Measurements from ENCODE around the gene ELOVL2. TPM values are rescaled to one million over a fixed set of nuclear protein-coding genes. Genes with fewer than 3 reads are reported as not detected.
"Not testable (repeated sequence)": the region's sequence is repeated elsewhere in the genome, so short reads cannot be mapped to it uniquely, and the experiment has no call there.

ELOVL2 gene
- total RNA-seq, 6 donors from 2014 or later = 0.10 to 0.54 (median 0.31) TPM; not detected in 3

DNA sequence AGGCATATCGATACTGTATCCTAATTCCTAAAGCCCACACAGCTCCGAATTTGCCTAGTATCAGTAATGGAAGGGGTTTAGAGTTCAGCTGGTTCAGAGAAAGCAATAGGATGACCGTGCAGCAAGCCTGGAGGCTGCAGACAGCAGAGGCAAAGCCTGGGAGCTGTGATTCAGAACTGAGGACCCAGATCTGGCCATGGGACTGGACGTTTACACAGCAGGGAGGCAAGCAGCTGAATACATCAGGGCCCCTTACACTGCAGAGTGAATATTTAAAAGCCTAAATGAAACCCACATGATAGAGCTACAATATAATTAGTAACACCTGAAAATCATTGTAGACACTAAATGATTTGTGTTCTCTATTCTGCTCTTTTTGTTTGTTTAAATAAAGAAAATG lies 38.0 kb downstream of the ELOVL2 start:
- WGBS, 2 donors = 71 to 76% methylated on average over 4 of the region's 4 CpGs

DNA sequence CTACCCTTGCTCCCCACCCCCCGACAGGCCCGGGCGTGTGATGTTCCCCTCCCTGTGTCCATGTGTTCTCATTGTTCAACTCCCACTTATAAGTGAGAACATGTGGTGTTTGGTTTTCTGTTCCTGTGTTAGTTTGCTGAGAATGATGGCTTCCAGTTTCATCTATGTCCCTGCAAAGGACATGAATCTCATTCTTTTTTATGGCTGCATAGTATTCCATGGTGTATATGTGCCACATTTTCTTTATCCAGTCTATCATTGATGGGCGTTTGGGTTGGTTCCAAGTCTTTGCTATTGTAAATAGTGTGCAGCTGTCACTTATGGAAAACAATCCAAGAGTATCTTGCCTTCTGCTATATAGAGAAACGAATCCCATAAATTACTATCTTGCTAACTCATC lies 40.8 kb downstream of the ELOVL2 start:
- not testable (repeated sequence) for H3K9me3 ChIP-seq; ATAC-seq (ENCODE audit: low FRiP score in 2 of 2); DNase-seq; H3K36me3 ChIP-seq; H3K4me3 ChIP-seq; H3K4me1 ChIP-seq; H3K27ac ChIP-seq; H3K27me3 ChIP-seq
- WGBS, 2 donors = 94 to 97% methylated on average over 5 of the region's 5 CpGs

More for the DNA sequence above, 38.0 kb downstream of the ELOVL2 start:
- Histone ChIP-seq H3K36me3 (no peaks in the 10 kb centered on the region), H3K4me3 (no peak overlapping the region), H3K9me3 (no peaks in the 10 kb centered on the region), H3K4me1 (no peaks in the 10 kb centered on the region), H3K27ac (no peak overlapping the region), H3K27me3 (no peaks in the 10 kb centered on the region)
- TF ChIP-seq EP300 (IDR thresholded peaks at IDR 0.05) (no peak), POLR2AphosphoS5 (IDR thresholded peaks at IDR 0.05) (no peak), POLR2A (IDR thresholded peaks at IDR 0.05) (no peak)
- TF ChIP-seq, protein P1, sequence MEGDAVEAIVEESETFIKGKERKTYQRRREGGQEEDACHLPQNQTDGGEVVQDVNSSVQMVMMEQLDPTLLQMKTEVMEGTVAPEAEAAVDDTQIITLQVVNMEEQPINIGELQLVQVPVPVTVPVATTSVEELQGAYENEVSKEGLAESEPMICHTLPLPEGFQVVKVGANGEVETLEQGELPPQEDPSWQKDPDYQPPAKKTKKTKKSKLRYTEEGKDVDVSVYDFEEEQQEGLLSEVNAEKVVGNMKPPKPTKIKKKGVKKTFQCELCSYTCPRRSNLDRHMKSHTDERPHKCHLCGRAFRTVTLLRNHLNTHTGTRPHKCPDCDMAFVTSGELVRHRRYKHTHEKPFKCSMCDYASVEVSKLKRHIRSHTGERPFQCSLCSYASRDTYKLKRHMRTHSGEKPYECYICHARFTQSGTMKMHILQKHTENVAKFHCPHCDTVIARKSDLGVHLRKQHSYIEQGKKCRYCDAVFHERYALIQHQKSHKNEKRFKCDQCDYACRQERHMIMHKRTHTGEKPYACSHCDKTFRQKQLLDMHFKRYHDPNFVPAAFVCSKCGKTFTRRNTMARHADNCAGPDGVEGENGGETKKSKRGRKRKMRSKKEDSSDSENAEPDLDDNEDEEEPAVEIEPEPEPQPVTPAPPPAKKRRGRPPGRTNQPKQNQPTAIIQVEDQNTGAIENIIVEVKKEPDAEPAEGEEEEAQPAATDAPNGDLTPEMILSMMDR (IDR thresholded peaks at IDR 0.05) = no peak
- DNase-seq (no peak), ATAC-seq (ENCODE audit: low FRiP score in 2 of 2) (no peak)

DNA sequence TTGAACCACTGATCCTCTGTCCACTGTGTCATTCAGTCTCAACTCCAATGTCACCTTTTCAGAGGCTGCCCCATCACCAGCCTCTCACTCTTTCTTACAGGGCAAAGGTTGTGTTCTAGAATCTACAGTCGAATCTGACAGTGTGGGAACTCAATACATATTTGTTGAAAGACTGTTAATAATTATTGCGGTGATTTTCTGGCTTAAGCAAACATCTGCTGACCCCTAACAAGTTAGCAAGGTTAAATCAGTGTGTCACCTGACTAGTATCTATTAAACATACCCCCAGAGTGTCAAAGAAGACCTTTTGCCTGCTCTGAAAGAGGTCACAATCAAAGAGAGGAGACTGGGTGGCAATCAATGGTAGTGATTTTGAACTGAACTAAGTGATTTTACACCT lies 41.9 kb downstream of the ELOVL2 start:
- ATAC-seq (ENCODE audit: low FRiP score in 2 of 2) (no peak), DNase-seq (no peak)
- H3K4me3 ChIP-seq = no peak overlapping the region
- no peaks in the 10 kb centered on the region for H3K9me3 ChIP-seq
- no peaks in the 10 kb centered on the region for H3K36me3 ChIP-seq
- H3K27ac ChIP-seq = no peak overlapping the region
- H3K27me3 ChIP-seq = no peaks in the 10 kb centered on the region
- TF ChIP-seq EP300 (IDR thresholded peaks at IDR 0.05) = no peak
- TF ChIP-seq POLR2AphosphoS5 (IDR thresholded peaks at IDR 0.05) = no peak
- TF ChIP-seq, protein P1 (IDR thresholded peaks at IDR 0.05) = no peak
- TF ChIP-seq POLR2A (IDR thresholded peaks at IDR 0.05) = no peak
- H3K4me1 ChIP-seq = peaks cover 0 to 5% (median 2%) of the 10 kb centered on the region in 4 donors
- 52 to 62% methylated on average over 2 of the region's 2 CpGs for WGBS, 2 donors

DNA sequence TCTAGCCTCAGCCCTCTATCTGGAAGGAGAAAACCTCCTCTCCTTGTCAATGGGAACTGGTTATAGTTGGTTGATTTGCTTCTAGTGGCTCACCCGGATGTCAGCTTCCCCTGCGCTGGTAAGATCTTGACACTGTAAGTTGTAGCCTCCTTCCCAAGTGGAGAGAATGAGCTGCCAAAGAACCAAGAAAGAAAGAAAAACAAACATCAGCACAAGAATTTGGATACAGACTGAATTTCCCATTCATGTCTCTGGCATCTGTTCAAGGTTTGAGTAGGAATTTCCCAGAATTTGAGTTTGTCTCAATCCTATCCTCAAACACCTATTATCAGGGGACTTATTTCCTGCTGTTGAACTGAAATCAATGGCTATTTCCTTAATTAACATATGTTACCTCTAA lies 44.1 kb downstream of the ELOVL2 start:
- H3K27me3 ChIP-seq = no peaks in the 10 kb centered on the region
- no peak overlapping the region for H3K4me3 ChIP-seq
- H3K4me1 ChIP-seq = peaks cover 0 to 5% (median 2%) of the 10 kb centered on the region in 4 donors
- ATAC-seq (ENCODE audit: low FRiP score in 2 of 2) = no peak
- no peak for DNase-seq
- no peaks in the 10 kb centered on the region for H3K9me3 ChIP-seq
- no peaks in the 10 kb centered on the region for H3K36me3 ChIP-seq
- WGBS, 2 donors = 49 to 56% methylated on average over 2 of the region's 2 CpGs
- H3K27ac ChIP-seq = no peak overlapping the region
- TF ChIP-seq POLR2AphosphoS5 (IDR thresholded peaks at IDR 0.05) (no peak), POLR2A (IDR thresholded peaks at IDR 0.05) (no peak), EP300 (IDR thresholded peaks at IDR 0.05) (no peak)
- TF ChIP-seq, protein P1 (IDR thresholded peaks at IDR 0.05) = no peak

DNA sequence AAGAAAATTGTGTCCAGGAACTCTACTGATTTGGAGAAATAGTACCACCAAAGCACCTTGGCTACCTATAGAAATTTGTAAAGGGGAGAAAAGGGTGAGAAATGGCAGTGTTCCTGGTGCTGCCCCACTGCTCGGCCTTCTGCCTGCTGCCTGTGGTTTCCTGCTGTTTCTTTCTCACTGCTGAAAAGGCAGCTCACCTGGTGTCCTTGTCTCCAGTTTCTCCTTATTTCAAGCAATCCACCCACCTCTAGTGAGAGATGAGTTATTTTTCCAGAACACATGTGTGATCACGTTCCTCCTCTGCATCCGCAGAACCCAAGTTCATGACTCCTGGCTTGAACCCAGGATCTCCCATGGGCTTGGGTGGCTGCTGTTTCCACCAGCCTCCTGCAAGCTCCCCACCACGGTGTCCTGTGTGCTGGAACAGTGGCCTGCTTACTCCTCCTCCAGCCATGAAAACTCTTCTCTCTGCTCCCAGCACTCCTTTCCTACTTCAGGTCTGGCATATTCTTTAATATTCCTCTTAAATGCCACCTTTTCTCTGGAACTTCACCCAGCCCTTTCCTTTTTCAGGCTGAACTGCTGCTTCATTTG lies 48.9 kb downstream of the ELOVL2 start:
- no peak overlapping the region for H3K27ac ChIP-seq
- no peak overlapping the region for H3K4me3 ChIP-seq
- no peaks in the 10 kb centered on the region for H3K27me3 ChIP-seq
- no peaks in the 10 kb centered on the region for H3K36me3 ChIP-seq
- no peak for ATAC-seq (ENCODE audit: low FRiP score in 2 of 2)
- no peak for DNase-seq
- H3K9me3 ChIP-seq = no peaks in the 10 kb centered on the region
- peaks cover 0 to 5% (median 2%) of the 10 kb centered on the region in 4 donors for H3K4me1 ChIP-seq
- WGBS, 2 donors = 81 to 85% methylated on average over 4 of the region's 4 CpGs
- TF ChIP-seq EP300 (IDR thresholded peaks at IDR 0.05) = no peak
- TF ChIP-seq, protein P1 (IDR thresholded peaks at IDR 0.05) = no peak
- no peak for TF ChIP-seq POLR2AphosphoS5 (IDR thresholded peaks at IDR 0.05)
- no peak for TF ChIP-seq POLR2A (IDR thresholded peaks at IDR 0.05)
